Retinal pigment epithelial cell (primary cell): Measurements from ENCODE around the gene GLDN.
"Not testable (repeated sequence)": the region's sequence is repeated elsewhere in the genome, so short reads cannot be mapped to it uniquely, and the experiment has no call there.

Source experiments
- DNase-seq: peaks from one replicate; pipeline ENCODE4 v3.0.0-alpha.2; 2010; ENCODE audit warnings: low read depth
- H3K4me3 ChIP-seq: 2 replicates; pipeline ENCODE4 v1.5.1; 2011; ENCODE audit warnings: mild to moderate bottlenecking, low read length, control low read depth, moderate library complexity
- CTCF ChIP-seq: conservative IDR thresholded peaks from 2 replicates; pipeline ENCODE4 v1.5.1; 2011; ENCODE audit warnings: low read depth, low read length, control low read depth, inconsistent platforms

Gene GLDN

GRCh38 chr15:51405693-51406523 lies 64.5 kb downstream of the GLDN start:
- no peak for TF ChIP-seq CTCF
- DNase-seq: no peak
- H3K4me3 ChIP-seq: no peak overlapping the region

DNA sequence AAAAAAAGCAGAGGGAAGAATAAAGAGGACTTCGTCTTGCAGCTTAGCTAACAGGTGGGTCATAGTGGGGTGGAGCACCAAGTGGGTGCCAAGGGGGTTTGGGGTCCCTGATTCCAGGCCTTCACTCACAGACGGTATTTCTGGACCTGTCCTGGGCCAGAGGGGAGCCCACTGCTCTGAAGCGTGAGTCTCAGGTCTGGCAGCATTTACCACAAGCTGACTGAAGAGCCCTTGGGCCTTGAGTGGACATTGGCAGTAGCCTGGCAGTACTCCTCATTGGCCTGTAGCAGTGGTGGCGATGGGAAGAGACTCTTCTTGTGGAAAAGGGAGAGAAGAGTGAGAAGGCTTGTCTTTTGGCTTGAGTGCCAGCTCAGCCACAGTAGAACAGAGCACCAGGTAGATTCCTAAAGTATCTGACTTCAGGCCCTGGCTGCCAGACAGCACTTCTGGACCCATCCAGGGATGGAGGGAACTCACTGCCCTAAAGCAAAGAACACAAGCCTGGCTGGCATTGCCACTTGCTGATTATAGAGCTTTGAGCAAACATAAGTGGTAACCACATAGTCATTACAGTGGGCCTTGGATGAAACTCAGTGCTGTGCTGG lies 72.9 kb downstream of the GLDN start:
- H3K4me3 ChIP-seq: no peak overlapping the region
- no peak for DNase-seq
- no peak for TF ChIP-seq CTCF

- DNase-seq: no peak
- TF ChIP-seq CTCF: no peak
These were observed 74.7 kb downstream of the GLDN start for GRCh38 chr15:51416129-51416528.

DNA sequence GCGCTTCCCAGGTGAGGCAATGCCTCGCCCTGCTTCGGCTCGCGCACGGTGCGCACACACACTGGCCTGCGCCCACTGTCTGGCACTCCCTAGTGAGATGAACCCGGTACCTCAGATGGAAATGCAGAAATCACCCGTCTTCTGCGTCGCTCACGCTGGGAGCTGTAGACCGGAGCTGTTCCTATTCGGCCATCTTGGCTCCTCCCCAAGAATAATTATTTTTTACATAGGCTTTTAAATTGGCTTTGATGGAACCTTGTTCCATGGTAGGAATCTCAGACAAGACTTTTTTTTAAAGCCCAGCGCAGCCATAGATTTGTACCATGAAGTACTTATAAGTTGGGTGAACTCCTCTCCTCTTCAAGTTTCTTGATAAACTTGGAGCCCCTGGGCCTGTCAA lies 81.6 kb downstream of the GLDN start:
- not testable (repeated sequence) for H3K4me3 ChIP-seq

More at GRCh38 chr15:51416129-51416528, 74.7 kb downstream of the GLDN start:
- no peak overlapping the region for H3K4me3 ChIP-seq

DNA sequence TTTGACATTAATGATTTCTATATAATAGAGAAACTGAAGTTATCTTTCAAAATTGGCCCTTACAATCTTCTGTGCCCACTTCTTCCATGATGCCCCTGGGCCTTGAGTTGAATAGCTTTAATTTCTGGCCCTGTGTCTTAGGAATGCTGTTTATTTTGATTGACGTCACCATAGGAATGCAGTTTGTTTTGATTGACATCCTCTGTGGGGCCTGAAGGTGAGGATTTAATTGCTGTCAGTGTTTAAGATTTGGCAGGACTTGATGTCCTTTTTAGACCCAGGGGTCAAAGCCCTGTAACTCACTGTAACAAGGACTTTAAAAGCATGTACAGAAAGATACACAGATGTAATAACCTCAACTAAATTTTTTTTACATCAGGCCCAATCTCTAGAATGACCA lies 83.3 kb downstream of the GLDN start:
- TF ChIP-seq CTCF: no peak

More for the DNA sequence above, 81.6 kb downstream of the GLDN start:
- DNase-seq: not testable (repeated sequence)

DNA sequence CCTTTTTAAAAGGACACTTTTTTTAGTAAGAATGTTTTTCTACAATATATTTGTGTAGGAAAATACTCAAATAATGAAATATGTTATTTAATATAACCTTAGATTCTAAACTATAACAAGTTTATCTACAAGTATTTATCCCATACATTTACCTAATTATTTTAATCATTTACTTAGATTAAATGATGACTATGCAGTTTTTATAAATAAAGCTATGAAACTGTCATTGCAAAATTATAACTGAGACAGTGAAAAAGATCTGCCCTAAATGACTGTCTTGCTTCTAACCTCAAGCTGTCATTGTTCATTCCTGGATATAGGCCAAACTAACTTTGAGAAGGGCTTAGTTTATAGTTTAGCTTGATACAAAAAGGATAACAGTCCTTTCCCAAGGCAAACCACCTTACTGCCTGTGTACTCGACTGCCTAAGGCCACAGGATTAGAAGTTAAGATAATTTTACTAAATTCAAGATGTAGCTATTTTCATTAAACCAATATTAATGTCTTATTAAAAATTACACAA lies 84.1 kb downstream of the GLDN start:
- no peak for DNase-seq
- no peak overlapping the region for H3K4me3 ChIP-seq
- TF ChIP-seq CTCF: no peak

More for the DNA sequence above, 83.3 kb downstream of the GLDN start:
- no peak for DNase-seq
- no peak overlapping the region for H3K4me3 ChIP-seq

DNA sequence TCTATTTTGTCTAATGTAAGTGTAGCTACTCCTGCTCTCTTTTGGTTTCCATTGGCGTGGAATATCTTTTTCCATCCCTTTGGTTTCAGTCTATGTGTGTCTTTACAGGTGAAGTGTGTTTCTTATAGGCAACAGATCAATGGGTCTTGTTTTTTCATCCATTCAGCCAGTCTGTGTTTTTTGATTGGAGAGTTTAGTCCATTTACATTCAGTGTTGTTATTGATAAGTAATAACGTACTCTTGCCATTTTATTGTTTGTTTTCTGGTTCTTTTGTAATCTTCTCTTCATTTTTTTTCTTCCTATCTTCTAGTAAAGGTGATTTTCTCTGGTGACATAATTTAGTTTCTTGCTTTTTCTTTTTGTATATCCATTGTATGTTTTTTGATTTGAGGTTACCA lies 97.1 kb downstream of the GLDN start:
- DNase-seq: no peak
- no peak overlapping the region for H3K4me3 ChIP-seq
- TF ChIP-seq CTCF: no peak
